Cardiac fibroblast (primary cell): Measurements from ENCODE around the gene EYA4.

Experiments used
- DNase-seq, 2 donors: peaks; one replicate each; pipeline versions ENCODE4 v3.0.0 to v3.0.0-alpha.2; 2010; ENCODE audit warnings: low read depth in 2 of 2
- H3K4me3 ChIP-seq, 2 donors: replicated peaks in 1 of 2; 1 replicate in 1 of 2; 2 replicates in 1 of 2; pipeline ENCODE4 v1.5.1; 2011; ENCODE audit warnings: low read depth in 2 of 2, low read length in 2 of 2, mild to moderate bottlenecking in 2 of 2, moderate library complexity in 1 of 2
- CTCF ChIP-seq: IDR thresholded peaks from one replicate; pipeline ENCODE4 v1.5.1; 2011; ENCODE audit warnings: low read depth, mild to moderate bottlenecking, low read length, inconsistent platforms

The EYA4 gene

GRCh38 chr6:133298335-133298734 is 57.2 kb downstream of the EYA4 start:
- no peak for DNase-seq
- no peak for TF ChIP-seq CTCF
- no peak overlapping the region for H3K4me3 ChIP-seq

DNA sequence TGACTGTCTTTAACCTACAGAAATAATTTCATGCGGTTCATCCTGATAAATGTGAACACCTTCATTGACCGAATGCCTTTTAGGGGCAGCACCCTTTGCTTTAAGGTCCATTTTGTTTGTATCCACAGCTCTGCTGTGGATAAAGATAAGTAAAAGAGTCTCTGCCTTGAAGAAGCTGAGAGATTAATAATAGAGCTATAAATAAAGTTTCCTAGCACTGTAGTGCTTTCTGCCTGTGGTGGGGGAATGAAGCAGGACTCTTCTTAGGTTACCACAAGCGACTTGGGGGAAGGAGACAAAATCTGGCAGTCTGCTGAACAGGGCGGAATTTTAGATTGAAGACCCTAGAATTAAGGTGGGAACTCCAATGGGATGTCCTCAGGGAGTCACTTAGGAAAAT is 57.6 kb downstream of the EYA4 start:
- TF ChIP-seq CTCF, result no peak
- no peak for DNase-seq
- H3K4me3 ChIP-seq, result no peak overlapping the region

DNA sequence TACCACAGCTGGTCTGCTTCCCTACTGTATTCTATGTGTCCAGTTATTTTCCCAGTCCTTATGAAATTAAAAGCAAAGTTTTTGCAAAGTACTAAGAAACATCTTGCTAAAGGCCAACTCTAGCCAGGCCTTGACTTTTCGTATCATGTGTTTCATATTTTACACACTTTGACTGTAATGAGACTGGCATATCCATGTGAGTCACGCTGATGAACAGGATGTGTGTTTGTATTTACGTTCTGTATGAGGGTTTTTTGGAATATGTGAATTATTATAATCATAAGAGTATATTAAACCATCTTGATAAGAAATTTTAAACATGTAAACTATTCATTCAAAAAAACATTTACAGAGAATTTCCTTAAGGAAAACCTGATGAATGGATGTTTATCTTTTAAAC is 59.7 kb downstream of the EYA4 start:
- no peak for TF ChIP-seq CTCF
- no peak overlapping the region for H3K4me3 ChIP-seq
- DNase-seq, result no peak

GRCh38 chr6:133301835-133302234 is 60.7 kb downstream of the EYA4 start:
- no peak for TF ChIP-seq CTCF
- H3K4me3 ChIP-seq, result no peak overlapping the region
- no peak for DNase-seq

GRCh38 chr6:133306931-133307330 is 65.8 kb downstream of the EYA4 start:
- no peak overlapping the region for H3K4me3 ChIP-seq
- DNase-seq, result no peak
- no peak for TF ChIP-seq CTCF

GRCh38 chr6:133309579-133309978 is 68.4 kb downstream of the EYA4 start:
- DNase-seq, result peak; percentile 18 to 44

More at GRCh38 chr6:133309579-133309978, 68.4 kb downstream of the EYA4 start:
- no peak overlapping the region for H3K4me3 ChIP-seq
- no peak for TF ChIP-seq CTCF
